GM19328 (cell line): ENCODE results near the gene KIF27.
"Not testable (repeated sequence)": the region's sequence is repeated elsewhere in the genome, so short reads cannot be mapped to it uniquely, and the experiment has no call there.

Experiments used
- ATAC-seq: cut with Tn5 transposase; IDR thresholded peaks from one replicate; pipeline ENCODE4 v1.9.1; 2021; ENCODE audit warnings: mild to moderate bottlenecking, moderate library complexity; ENCODE audit not compliant: unreplicated experiment

The KIF27 gene

GRCh38 chr9:83809213-83809612 lies 112.0 kb downstream of the KIF27 start:
- ATAC-seq = not testable (repeated sequence)

GRCh38 chr9:83804454-83804853 lies 116.8 kb downstream of the KIF27 start:
- not testable (repeated sequence) for ATAC-seq

GRCh38 chr9:83803941-83804340 lies 117.3 kb downstream of the KIF27 start:
- ATAC-seq = not testable (repeated sequence)

- ATAC-seq = no peak
These were observed 120.8 kb downstream of the KIF27 start for GRCh38 chr9:83800236-83801033.

- no peak for ATAC-seq
These were observed 127.2 kb downstream of the KIF27 start for GRCh38 chr9:83794051-83794450.

- no peak for ATAC-seq
These were observed 128.5 kb downstream of the KIF27 start for GRCh38 chr9:83792746-83793145.
